Measurements from ENCODE around the gene CD79A.

The CD79A gene

DNA sequence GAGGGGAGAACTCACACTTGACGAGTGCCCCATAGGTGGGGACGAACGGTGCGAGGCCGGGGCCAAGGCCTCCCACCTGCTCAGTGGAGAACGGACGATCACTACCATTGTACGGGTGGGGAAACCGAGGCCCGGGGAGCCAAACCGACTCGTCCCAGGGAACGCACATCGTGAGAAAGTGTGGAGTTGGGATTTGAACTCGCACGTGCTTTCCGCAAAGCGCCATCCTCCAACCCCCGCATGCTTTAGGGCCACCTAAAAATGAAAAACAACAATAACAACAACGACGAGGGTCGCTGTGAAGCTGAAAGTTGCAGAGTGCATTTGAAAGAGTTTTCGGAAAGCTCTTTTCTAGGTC, 6.4 kb downstream of the CD79A start:
- no peak for DNase-seq (ENCODE audit: low read depth in 2 of 3, low spot score in 1 of 3)

DNA sequence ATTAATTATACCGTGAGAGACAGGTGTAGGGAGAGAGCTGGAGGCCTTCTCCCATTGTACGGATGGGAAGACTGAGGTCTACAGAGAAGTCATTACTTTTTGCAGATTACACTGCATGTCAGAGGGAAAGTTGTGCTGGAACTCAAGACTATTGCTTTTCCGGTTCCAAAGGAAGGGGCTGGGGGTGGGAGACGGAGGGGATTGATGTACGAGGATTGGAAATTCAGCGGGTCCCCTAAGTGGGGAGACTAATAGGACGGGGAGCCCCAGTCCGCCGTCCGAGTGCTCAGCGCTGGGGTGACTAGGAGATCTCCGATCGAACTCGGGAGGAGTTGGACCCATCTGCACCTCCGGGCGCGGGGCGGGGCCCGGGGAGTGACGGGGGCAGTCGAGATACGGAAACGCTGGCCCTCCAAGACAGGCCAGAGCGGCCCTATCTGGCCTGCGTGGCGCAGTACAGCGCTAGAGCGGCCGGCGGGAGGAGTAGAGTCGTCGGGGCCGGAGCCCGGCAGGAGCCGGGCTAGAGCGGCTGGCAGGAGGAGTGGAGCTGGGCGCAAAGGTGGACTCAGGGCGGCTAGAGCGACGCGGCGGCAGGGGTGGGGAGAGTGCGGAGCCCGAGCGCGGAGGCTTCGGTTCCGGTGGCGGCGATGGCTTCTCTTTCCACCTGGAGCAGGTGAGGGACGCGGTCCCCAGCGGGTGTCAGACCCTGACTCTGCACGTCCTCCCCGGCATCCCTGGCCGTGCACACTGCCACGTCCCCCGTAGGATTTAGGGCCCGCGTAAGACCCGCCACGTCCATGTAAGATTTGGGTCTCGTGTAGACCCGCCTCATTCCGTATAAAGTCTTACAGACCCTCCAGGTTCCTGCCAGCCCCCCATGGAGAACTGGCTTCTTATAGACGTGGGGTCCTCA, 7.0 kb downstream of the CD79A start:
- DNase-seq (ENCODE audit: low read depth in 2 of 3, low spot score in 1 of 3) = peak; percentile 82 to 87 (median 87)

DNA sequence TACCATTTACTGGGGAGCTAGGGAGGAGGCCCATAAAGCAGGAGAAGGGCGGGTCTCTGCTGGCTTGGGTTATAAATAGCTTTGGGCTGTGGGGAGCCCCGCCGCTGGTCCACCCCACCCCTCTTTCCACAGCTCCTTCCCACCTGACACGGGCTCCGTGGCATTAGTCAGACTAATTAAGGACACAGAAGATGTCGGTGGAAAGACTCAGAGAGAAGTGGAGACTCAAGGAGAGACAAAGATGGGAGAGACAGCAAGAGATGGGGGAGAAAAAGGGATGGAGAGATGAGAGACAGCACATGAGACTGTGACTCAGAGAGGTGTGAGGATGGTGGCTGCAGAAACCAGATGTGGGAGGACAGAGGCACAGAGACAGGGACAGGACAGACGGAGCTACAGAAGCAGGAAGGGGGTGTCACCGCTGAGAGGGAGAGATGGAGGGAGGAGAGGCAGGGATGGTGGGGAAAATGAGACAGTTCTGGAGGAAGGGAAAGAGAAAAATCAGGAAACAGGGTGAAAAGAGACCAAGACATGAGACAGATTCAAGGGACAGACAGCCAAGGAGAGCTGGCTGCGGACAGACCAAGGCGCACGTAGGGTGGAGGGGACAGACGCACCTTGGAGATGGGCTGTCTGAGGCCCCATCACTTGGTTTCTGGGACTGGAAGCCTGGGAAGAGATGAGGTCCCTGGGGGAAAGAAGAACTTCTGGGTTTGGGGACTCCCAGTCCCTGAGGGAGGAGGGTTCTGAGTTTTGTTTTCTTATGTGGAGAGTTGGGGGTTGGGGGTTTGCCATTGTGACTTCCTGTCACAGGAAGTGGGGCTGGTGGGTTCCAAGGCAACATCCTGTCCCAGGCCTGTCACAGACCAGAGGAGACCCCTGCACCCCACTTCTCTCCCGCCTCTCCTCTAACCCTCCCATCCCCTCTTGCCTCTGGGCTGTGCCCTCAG, 10.0 kb downstream of the CD79A start:
- peak in 2 of 3 donors; percentile 46 to 54 for DNase-seq (ENCODE audit: low read depth in 2 of 3, low spot score in 1 of 3)

DNA sequence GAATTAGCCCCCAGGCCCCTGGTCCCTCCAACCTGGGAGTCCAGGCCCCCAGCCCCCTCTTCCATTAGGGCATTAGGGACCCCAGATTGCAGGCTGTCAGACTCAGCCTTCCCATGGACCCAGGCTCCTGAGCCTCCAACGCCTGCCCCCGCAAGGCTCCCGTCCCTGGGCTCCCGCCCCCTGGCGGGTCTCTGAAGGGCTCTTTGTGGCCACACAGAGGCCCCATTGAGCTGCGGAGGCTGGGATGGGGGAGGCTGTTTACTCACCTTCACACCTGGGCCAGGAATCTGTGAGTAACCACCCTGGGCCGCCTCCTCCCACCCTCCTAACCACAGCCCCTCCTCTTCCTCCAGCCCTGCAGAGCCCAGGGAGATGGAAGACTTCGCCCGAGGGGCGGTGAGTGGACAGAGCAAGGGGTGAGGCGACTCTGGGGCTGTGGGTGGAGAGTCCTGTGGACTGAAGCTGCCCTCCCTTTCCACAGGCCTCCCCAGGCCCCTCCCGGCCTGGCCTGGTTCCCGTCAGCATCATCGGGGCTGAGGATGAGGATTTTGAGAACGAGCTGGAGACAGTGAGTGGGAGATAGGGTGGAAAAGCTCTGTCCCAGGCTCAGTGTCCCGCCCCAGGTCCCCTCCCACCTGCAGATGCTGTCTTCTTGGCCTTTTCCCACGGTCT, 10.8 kb downstream of the CD79A start:
- peak; percentile 75 to 81 (median 78) for DNase-seq (ENCODE audit: low read depth in 2 of 3, low spot score in 1 of 3)

DNA sequence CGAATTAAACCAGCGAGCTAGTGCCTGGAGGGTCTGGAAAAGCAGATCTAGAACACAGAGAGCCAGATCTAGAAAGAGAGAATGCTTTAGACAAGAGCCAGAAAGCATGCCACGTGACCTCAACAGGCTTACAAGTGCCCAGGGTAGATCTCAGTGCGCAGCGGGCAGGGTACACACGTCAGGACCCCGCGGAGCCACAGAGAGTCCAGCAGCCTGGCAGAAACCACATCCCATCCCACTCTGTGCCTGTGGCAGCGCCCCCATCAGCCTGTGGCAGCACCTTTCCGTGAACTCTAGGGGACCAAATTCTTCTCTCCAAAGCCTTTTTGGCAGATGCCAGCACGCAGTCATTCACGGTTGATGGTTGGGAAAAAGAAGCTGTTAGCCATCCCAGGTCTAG, 11.8 kb downstream of the CD79A start:
- DNase-seq (ENCODE audit: low read depth in 2 of 3, low spot score in 1 of 3) = no peak

DNA sequence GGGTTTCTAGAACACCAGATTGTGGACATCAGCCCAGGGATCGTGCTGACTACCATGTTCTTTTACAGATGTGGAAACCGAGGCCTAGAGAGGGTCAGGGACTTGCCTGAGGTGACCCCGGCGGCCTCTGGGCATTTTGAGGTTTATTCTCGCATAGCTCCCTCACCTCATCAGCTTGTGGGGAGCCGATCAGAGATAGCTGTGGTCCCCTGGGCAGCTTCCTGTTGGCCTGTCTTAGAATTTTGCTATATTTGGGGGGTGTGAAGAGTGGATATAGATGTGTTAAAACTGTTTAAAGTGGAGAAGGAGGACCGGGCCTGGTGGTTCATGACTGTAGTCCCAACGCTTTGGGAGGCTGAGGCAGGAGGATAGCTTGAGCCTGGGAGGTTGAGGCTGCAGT, 12.8 kb downstream of the CD79A start:
- no peak for DNase-seq (ENCODE audit: low read depth in 2 of 3, low spot score in 1 of 3)

DNA sequence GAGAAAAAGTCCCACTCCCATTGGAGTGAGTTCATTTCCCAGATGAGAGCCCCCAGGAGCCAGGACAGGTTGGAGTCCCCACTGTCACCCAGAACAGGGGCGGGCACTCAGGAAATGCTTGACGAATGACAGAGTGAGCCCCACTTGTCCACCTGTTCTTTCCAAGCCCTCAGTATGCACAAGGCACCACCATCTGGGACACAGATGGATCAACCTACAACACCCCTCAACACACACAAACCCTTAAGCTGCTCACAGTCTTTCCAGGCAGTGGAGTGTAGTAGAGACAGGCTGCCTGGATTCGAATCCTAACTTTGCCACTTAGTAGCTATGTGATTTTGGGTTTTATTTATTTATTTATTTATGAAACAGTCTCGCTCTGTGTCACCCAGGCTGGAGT, 13.9 kb downstream of the CD79A start:
- DNase-seq (ENCODE audit: low read depth in 2 of 3, low spot score in 1 of 3) = no peak

DNA sequence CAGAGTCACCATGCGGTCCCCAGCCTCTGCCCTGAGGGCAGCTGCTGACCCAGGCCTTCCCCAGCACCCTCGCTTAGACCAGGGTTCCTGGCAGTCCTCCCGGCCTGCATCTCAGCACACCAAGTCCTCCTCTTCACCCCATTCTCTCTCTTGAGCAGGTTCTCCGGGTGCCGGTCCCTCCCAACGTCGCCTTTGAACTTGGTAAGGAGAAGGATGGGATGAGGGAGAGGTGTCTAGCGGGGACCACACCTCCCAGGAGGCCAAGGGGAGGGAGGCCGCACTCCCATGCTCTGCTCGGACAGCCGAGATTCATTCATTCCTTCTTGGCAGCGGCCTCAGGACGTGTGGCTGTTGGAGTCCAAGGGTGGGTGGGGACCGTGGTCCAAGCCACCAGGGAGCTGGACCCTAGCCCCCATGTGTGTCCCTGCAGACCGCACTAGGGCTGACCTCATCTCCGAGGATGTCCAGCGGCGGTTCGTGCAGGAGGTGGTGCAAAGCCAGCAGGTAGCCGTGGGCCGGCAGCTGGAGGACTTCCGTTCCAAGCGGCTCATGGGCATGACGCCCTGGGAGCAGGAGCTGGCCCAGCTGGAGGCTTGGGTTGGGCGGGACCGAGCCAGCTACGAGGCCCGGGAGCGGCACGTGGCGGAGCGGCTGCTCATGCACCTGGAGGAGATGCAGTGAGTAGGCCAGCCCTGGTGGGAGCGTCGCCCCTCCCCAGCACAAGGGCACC, 15.3 kb downstream of the CD79A start:
- no peak for DNase-seq (ENCODE audit: low read depth in 2 of 3, low spot score in 1 of 3)

DNA sequence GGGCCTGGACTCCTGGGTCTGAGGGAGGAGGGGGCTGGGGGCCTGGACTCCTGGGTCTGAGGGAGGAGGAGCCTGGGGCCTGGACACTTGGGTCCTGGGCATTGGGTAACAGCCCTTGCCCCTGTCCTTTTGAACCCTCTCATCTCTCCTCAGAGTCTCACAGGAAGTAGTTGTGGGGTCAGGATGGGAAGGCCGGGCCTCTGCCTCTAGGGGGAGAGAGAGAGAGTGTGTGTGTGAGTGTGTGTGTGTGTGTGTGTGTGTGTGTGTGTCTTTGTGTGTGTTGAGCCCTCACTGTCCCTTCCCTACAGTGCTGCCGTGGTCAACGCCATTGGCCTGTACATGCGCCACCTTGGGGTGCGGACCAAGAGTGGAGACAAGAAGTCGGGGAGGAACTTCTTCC, 16.8 kb downstream of the CD79A start:
- DNase-seq (ENCODE audit: low read depth in 2 of 3, low spot score in 1 of 3) = no peak

DNA sequence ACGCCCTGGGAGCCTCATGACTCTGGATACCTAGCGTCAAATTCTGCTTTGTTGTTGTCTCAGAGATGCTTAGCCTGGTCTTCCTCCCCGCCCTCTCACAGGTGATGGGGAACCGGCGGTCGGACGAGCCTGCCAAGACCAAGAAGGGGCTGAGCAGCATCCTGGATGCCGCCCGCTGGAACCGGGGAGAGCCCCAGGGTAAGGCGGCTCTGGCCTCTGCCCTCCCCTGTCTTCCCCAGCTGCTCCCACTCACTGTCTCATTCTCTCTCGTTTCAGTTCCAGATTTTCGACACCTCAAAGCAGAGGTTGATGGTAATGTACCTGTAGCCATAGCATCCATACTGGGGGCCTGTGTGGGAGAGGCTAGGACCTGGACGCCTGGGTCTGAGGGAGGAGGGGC, 17.3 kb downstream of the CD79A start:
- DNase-seq (ENCODE audit: low read depth in 2 of 3, low spot score in 1 of 3) = no peak

DNA sequence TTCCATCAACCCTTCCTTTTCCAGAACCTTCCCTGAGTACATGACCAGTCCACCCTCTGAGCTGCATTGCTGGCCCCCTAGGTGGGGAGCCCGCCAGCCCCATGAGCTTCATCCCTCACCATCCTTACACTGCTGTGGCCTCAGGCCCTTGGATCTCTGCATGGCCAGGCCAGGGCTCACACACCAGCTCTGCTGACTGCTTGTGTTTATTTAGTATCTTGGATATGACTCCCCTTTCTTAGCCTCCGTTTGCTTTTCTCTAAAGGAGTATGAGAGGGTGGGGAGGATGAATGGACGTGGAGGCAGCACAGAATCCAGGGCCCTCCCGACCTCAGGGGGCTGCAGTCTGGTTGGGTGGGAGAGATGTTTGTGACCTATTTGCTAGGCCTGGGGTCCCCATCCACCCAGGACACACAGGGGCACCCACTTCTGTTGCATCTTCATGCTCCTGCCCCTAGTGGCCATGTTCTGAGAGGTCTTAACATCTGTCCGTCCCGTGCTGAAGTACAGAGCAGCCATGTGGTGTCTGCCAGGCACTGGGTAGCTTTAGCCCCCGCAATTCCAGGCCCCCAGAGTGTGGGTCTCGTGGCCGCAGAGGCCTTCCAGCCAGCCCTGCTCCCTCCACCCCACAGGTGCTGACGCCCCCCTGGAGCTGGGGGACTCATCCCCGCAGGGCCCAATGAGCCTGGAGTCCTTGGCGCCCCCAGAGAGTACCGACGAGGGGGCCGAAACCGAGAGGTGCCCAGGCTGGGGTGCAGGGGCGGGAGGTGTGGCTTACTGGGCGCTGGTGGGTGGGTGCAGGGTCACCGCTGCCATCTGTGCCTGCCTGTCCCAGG, 18.9 kb downstream of the CD79A start:
- DNase-seq (ENCODE audit: low read depth in 2 of 3, low spot score in 1 of 3) = no peak

DNA sequence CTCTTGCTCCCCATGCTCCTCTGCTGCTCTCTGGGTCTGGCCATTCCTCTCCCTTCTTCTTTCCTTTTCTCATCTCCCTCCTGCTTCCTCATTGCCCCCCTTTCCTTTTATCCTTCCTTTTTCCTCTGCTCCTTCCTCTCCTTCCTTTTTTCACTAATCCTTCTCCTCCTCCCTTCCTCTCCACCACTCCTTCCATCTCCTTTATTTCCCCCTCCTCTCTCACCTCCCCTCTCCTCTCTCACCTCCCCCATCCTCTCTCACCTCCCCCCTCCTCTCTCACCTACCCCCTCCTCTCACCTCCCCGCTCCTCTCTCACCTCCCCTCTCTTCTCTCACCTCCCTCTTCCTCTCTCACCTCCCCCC, 19.5 kb downstream of the CD79A start:
- no peak for DNase-seq (ENCODE audit: low read depth in 2 of 3, low spot score in 1 of 3)

DNA sequence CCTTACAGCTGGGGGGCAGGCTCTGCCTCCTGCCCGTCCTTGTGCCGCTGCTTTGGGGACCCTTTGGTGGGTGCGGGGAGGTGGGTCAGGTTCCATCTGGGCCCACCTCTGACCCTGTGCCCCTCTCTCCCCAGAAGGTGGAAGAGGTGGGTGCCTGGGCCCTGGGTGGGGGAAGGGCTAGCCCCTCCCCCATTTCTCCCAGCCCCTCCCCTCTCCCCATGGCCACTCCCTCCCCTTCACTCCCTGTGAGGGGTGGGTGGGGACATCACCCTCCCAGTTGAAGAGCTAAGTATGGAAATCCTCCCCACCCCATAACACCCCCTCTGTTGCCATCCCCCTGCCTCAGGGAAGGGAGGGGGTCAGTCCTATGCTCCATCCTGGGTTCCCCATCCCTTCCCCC, 20.1 kb downstream of the CD79A start:
- DNase-seq (ENCODE audit: low read depth in 2 of 3, low spot score in 1 of 3) = no peak

DNA sequence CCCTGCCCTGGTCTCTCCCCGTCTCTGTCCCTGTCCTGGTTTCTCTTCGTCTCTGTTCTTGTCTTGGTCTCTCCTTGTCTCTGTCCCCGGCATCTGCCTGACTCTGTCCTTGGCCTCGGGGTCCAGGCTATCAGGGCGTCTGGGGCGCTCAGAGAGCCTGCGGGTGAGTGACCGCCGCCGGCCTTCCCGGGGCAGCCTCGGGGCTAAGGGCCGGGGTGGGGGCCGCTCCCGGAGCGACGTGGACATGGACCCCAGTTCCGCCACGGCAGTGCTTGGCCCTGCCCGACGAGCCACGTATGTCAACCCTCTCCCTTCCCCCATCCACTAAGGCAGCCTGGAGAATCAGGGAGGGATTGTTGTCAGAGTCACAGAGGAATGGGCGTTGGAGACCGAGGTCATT, 20.7 kb downstream of the CD79A start:
- no peak for DNase-seq (ENCODE audit: low read depth in 2 of 3, low spot score in 1 of 3)

DNA sequence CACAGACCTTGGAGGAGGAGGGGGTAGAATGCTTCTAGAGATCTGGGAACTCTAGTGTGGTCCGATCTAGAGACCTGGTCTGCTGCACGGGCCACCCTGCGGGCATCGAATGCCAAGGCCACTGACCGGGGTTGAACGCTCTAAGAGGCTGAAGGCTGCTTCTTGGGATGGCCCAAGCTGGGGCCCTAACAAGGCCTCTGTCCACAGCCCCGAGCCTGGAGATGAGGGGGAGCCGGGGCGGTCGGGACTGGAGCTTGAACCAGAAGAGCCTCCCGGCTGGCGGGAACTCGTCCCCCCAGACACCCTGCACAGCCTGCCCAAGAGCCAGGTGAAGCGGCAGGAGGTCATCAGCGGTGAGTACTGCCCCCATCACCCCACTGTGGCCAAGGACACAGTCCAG, 21.2 kb downstream of the CD79A start:
- DNase-seq (ENCODE audit: low read depth in 2 of 3, low spot score in 1 of 3) = no peak

DNA sequence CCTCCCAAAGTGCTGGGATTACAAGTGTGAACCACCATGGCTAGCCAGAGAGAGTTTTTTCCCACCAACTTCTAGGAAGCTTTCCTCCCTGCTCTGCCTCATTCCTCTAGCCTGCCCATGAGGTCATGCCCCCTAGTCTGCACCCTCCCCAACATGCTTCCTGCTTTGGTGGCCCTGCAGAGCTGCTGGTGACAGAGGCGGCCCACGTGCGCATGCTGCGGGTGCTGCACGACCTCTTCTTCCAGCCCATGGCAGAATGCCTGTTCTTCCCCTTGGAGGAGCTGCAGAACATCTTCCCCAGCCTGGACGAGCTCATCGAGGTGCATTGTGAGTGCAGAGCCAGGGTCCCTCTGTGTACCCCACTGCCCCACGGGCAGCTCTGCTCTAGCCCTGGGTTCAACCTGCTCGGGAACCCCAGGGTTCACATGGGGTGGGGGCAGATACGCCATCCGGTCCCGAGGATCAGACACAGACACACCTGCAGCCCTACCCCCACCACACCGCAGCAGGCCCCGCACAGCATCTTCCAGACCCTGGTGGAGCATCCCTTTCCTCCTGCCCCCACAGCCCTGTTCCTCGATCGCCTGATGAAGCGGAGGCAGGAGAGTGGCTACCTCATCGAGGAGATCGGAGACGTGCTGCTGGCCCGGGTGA, 24.8 kb downstream of the CD79A start:
- no peak for DNase-seq (ENCODE audit: low read depth in 2 of 3, low spot score in 1 of 3)

DNA sequence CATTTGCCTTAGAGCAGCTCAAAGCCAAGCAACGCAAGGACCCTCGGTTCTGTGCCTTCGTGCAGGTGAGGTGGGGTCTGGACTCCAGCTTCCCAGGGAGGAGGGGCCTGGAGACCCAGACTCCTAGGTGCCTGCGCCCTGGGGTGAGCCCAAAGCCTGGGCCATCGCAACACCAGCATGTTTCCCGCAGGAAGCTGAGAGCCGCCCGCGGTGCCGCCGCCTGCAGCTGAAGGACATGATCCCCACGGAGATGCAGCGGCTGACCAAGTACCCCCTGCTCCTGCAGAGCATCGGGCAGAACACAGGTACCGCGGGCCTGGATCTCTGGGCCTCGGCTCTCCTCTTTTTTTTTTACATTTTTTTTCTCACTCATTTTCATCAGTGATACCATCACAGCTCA, 25.5 kb downstream of the CD79A start:
- no peak for DNase-seq (ENCODE audit: low read depth in 2 of 3, low spot score in 1 of 3)

DNA sequence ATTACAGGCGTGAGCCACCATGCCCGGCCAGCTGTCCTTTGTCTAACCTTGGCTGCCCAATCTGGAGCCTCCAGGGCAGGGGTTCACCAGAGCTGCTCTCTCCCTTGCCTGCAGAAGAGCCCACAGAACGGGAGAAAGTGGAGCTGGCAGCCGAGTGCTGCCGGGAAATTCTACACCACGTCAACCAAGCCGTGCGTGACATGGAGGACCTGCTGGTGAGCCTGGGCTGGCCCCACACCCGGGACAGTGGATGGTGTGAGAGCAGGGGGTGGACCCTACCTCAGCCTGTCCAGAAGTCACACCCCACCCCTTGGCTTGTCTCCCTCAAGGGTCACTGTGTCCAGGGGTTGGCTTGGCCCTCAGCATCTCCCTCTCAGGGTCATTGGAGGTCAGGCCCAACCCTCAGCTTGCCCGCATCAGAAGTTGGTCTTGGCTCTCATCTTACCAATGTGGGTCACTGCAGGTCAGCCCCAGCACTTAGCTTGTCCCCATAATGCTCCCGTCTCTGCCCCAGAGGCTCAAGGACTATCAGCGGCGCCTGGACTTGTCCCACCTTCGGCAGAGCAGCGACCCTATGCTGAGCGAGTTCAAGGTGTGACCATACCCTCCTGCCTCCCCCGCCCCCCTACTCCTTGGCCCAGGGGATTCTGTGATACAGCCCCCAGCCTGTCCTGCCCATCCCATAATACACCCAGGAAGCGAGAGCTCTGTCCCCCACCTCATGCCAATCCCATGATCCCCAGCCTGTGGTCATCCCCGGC, 26.3 kb downstream of the CD79A start:
- no peak for DNase-seq (ENCODE audit: low read depth in 2 of 3, low spot score in 1 of 3)

Data from stimulated activated CD4-positive, alpha-beta T cell treated with anti-CD3 and anti-CD28 coated beads, Interleukin-12 subunit alpha, Interleukin-12 subunit beta, amount 100 ng/mL, for 48 hours (primary cell).